RPMI7951 (cell line): ENCODE data around the gene VENTX. TPM values are rescaled to one million over a fixed set of nuclear protein-coding genes. Genes with fewer than 3 reads are reported as not detected.

Source experiments
- DNase-seq: peaks from one replicate; pipeline ENCODE4 v3.0.0-alpha.2; 2012; ENCODE audit warnings: low read depth
- total RNA-seq: library from RNA; depleted of rRNA; stranded (reverse); fragments of >200 nt; shearing (Covaris generic); gene quantifications from 2 replicates; pipeline ENCODE4 v1.2.3, GENCODE V29; 2014; rRNA removed

VENTX gene
- not detected in 2 replicates for total RNA-seq

GRCh38 chr10:133237588-133238465, at the start of gene VENTX:
Gene VENTX, plus strand, starts transcription at chr10:133237855. Its CDS starts 60 bp downstream, at chr10:133237915.
- no peak for DNase-seq

- DNase-seq = no peak
These were observed 49.6 kb upstream of the VENTX start for GRCh38 chr10:133187906-133188681.

- no peak for DNase-seq
These were observed 48.4 kb upstream of the VENTX start for GRCh38 chr10:133189256-133189655.

GRCh38 chr10:133189726-133190125, 47.9 kb upstream of the VENTX start:
- DNase-seq = no peak

GRCh38 chr10:133190225-133190624, 47.4 kb upstream of the VENTX start:
- DNase-seq = no peak

- DNase-seq = no peak
These were observed 46.0 kb upstream of the VENTX start for GRCh38 chr10:133191651-133192050.

GRCh38 chr10:133194151-133194550, 43.5 kb upstream of the VENTX start:
- no peak for DNase-seq

- no peak for DNase-seq
These were observed 42.6 kb upstream of the VENTX start for GRCh38 chr10:133195096-133195495.

- DNase-seq = no peak
These were observed 42.0 kb upstream of the VENTX start for GRCh38 chr10:133195611-133196010.

GRCh38 chr10:133196221-133196915, 41.3 kb upstream of the VENTX start:
- DNase-seq = no peak

GRCh38 chr10:133196936-133197758, 40.5 kb upstream of the VENTX start:
- no peak for DNase-seq

GRCh38 chr10:133197786-133198185, 39.9 kb upstream of the VENTX start:
- DNase-seq = no peak

- DNase-seq = no peak
These were observed 39.4 kb upstream of the VENTX start for GRCh38 chr10:133198206-133198605.

GRCh38 chr10:133198621-133199487, 38.8 kb upstream of the VENTX start:
- DNase-seq = no peak

GRCh38 chr10:133199488-133199885, 38.2 kb upstream of the VENTX start:
- no peak for DNase-seq

GRCh38 chr10:133199992-133200611, 37.6 kb upstream of the VENTX start:
- DNase-seq = no peak

GRCh38 chr10:133200621-133201031, 37.0 kb upstream of the VENTX start:
- no peak for DNase-seq

GRCh38 chr10:133201151-133201947, 36.3 kb upstream of the VENTX start:
- no peak for DNase-seq
